NCI-H82 treated with DMSO at 0.1 percent for 48 hours (cell line): ENCODE results near the gene SUSD4.
"Not testable (repeated sequence)": the region's sequence is repeated elsewhere in the genome, so short reads cannot be mapped to it uniquely, and the experiment has no call there.

Source experiments
- DNase-seq: peaks from one replicate; lab custom pipeline; 2025; ENCODE audit not compliant: unreplicated experiment; lab: John Stamatoyannopoulos, UW

Gene SUSD4

GRCh38 chr1:223257856-223258550 is 106.0 kb downstream of the SUSD4 start:
- no peak for DNase-seq

DNA sequence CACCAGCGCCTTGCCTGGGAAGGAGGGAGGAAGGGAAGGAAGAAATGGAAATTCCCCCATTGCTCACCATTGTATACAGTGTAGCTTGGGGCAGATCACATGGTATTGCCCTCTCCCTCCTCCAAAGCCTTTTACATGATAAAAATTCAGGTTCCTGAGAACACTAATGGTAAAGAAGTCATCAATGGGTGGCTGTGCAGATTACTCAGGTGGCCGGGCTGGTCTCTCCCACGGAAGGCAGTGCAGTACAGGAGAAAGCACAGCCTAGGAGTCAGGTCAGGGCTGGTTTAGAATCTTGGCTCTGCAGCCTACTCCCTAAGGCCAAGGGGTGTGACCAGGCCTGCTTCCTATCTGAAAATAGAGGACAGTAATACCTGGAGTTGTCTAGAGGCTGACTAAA is 107.9 kb downstream of the SUSD4 start:
- no peak for DNase-seq

GRCh38 chr1:223253916-223254315 is 110.1 kb downstream of the SUSD4 start:
- DNase-seq = no peak

GRCh38 chr1:223251387-223251786 is 112.6 kb downstream of the SUSD4 start:
- DNase-seq = not testable (repeated sequence)

DNA sequence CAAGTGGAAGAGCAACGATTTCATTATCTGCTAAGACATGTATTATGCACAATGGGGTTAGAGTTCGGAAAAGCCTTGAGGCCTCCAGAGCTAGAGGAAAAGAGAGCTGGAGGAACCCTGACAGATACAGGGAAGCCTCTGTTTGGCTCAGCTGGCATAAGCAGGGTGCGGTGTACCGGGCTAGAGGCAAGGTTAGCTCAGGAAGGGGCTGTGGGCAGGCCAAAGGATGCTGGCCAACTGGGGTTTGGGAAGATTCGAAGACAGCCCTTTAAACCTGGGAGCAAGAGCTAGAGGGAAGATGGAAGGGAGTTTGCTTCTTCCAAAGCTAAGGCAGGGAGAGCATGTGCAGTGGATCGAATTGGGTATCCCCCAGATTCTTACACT is 113.4 kb downstream of the SUSD4 start:
- no peak for DNase-seq

DNA sequence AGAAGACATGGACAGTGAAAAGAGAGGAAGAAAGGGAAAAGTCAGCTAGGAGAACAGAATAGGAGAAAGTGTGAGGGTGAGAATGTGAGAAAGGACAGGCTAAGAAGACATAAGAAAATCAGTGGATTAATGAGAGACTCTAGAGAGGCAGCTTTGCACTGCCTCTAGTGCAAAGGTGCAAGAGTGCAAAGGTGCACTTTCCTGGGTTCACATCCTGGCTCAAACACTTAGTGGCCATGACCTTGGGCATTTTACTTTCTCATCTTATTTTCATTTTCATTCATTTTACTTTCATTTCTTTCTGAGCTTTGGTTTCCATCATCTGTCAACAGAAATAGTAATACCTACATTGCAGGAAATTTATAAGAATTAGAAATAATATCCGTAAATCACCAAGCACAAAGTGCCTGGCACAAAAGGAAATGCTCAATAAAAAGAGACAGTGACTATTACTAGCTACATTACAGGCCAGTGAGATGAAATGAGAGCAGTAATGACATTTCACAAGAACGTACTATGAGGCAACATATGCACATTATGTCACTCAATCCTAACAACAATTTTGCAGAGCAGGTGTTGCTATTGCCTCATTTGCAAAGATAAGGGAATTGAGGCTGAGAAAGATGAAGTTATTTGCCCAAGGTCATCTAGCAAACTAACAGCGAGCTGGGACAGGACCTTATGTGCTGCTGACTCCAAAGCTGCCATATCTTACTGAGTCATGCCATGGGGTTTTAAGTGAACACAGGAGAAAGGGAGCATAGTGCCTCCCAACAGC is 113.9 kb downstream of the SUSD4 start:
- no peak for DNase-seq

DNA sequence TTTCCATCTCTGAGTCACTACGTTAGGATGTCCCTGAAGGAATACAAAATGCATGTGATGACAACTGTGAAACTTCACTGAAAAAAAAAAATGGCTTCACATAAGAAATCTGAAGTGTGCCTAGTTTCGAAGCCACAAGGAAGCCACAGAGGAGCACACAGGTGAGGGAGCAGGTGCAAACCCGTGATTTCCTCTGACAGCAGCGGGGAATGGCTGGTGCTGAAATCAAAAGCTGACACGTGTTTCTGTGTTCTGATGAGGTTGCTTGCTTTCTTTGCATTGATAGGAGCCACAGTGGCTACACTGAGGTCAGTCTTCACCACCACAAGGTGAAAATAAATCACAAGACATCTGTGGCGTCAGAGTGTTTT is 115.2 kb downstream of the SUSD4 start:
- no peak for DNase-seq

DNA sequence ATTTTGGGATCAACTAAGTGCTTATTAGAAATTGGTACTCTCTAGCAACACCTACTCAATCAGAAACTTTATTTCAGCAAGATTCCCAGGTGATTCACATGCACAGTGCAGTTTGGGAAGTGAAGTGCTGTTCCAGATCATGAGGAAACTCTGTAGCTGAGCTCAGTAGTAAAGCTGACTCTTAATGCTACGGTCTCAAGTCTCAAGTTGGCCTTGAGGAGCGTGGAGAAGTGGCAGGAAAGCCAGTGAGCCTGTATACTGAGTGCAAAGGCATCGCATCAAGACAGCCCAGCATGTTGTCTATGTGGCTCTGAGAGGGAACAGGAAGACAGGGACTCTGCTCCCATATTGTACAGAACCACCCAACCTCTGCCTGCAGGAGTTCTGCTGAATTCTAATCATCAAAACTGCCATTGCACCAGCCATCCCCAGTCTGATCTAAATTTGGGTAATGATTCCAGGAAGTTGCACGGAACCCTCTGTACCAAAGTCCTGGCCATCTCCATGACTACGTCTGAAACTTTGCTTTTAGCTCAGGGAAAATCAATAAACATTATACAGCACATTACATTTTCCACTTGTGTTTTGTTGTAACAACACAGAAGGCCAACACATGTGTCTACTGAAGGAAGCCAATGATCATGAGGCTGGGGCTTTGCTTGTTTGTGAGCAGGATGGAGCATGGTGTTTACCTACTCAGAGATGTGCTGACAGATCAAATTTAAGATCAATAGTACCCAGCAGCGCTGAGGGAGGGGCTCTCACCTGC is 115.8 kb downstream of the SUSD4 start:
- DNase-seq = no peak

DNA sequence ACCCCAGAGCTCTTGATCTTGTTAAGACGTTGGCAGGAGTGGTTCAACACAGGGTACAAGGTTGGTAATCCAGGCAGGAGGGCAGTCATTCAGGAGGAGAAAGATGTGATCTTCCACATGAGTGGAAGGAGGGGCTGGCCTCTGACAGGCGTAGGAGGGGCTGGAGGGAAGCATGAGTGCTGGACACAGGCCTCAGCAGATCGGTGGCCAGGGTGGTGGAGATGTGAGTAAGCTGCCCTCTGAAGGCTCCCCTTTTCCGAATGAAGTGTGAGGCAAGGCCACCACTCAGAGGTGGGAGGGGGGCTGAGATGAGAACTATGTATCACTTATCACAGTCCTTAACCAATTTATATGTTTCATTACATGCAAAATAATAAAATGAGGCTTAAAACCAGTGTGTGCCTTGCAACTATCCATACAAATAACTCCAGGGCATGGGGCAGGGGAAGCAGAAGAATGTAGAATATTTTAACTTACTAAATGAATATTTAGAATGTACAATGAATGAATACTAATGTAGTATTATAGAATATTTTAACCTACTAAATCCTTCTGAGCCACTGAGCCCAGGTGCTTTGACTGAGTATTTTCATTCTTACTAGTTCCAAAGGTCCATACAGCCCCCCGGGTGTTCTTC is 117.4 kb downstream of the SUSD4 start:
- DNase-seq = no peak

DNA sequence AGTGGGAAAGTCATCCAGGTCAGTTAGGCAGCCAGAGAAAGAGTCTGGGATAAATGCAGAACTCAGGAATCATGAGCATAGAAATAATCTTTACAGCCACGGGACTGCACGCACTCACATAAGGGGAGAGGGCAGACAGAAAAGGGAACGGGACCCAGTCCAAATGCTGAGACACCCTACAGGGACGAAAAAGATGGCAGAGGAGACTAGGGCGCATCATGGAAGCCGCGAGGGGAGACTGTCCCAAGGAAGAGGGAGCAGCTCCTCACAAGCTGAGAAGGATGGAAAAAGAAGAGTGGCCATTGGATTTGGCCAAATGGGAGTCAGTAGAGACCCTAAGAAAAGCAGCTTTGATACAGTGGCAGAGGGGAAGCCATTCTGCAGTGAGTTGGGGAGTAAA is 118.0 kb downstream of the SUSD4 start:
- DNase-seq = no peak

DNA sequence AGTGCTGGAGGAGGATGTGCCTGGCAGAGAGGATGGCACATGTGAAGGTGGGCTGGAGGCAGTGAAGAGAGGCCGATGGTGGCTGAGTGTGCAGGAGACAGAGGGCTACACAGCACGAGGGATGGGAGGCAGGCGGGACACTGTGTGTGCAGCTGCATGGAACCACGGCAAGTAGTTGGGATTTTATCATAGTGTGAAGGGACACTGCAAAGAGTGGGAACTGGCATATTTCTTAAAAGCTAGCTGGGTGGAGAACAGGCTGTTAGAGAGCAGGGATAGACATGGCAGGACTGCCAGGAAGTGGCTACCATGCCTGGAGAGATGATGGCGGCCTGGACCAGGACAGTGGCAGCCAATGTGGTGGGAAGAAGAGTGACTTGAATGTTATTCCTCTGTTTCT is 118.6 kb downstream of the SUSD4 start:
- no peak for DNase-seq

GRCh38 chr1:223244366-223245103 is 119.4 kb downstream of the SUSD4 start:
- no peak for DNase-seq

GRCh38 chr1:223243441-223244050 is 120.4 kb downstream of the SUSD4 start:
- DNase-seq = no peak

DNA sequence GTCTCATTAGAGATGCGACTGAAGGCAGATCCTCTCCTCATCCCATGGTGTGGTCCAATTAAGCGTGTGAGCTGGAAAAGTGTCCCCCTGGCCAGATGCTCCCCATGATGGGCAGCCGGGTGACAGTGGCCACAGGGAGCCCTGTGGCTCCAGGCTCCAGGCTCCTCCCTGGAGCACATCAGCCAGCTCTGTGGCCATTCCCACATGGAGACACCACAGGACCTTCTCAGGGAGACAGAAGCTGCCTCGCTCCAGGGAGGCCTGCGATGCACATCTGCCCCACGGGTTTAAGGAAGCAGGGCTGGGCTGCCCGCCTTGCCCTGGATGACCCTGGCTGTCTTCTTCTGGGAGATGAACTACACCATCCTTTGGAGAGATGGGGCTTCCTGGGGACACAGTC is 121.0 kb downstream of the SUSD4 start:
- DNase-seq = no peak

DNA sequence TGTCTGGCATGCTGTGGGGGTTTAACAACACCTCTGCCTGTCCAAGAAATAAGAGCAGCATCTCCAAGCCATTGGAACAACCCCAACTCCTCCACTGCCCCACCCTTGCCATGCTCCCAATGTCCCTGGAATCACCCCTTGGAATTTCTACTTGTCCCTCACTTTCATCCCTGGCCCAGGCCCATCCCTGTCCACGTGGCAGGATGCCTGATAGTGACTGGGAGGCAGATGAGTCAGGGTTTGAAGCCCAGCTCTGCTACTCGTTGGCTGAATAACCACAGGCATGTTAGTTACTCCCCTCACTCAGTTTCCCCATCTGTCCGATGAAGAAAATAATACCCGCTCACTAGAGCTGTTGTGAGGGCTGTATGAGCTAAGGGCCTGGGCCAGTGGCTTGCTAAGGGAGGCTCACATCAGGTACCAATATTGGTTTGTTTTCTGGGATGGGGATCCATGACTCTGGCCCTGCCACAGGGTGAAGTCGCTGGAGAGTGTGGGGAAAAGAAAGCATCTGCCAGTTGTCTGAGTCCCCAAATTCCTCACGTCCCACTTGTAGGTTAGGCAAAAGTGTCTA is 121.5 kb downstream of the SUSD4 start:
- DNase-seq = no peak

DNA sequence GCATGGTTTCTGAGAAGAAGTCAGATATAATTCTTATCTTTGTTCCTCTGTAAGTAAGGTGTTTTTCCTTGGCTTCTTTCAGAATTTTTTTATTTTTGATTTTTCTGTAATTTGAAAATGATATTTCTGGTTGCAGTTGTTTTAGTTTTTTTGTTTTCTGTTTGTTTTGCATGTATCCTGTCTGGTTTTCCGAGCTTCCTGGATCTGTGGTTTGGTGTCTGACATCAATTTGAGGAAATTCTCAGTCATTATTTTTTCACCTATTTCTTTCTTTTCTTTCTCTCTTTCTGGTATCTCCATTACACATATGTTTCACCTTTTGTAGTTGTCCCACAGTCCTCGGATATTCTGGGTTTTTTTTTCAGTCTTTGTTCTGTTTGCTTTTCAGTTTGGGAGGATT is 123.9 kb downstream of the SUSD4 start:
- DNase-seq = no peak

GRCh38 chr1:223235091-223235490 is 128.9 kb downstream of the SUSD4 start:
- no peak for DNase-seq

GRCh38 chr1:223234534-223234933 is 129.4 kb downstream of the SUSD4 start:
- DNase-seq = no peak

GRCh38 chr1:223234170-223234514 is 129.8 kb downstream of the SUSD4 start:
- no peak for DNase-seq
